Measurements from ENCODE around the gene EPS8L2.

Gene EPS8L2

DNA sequence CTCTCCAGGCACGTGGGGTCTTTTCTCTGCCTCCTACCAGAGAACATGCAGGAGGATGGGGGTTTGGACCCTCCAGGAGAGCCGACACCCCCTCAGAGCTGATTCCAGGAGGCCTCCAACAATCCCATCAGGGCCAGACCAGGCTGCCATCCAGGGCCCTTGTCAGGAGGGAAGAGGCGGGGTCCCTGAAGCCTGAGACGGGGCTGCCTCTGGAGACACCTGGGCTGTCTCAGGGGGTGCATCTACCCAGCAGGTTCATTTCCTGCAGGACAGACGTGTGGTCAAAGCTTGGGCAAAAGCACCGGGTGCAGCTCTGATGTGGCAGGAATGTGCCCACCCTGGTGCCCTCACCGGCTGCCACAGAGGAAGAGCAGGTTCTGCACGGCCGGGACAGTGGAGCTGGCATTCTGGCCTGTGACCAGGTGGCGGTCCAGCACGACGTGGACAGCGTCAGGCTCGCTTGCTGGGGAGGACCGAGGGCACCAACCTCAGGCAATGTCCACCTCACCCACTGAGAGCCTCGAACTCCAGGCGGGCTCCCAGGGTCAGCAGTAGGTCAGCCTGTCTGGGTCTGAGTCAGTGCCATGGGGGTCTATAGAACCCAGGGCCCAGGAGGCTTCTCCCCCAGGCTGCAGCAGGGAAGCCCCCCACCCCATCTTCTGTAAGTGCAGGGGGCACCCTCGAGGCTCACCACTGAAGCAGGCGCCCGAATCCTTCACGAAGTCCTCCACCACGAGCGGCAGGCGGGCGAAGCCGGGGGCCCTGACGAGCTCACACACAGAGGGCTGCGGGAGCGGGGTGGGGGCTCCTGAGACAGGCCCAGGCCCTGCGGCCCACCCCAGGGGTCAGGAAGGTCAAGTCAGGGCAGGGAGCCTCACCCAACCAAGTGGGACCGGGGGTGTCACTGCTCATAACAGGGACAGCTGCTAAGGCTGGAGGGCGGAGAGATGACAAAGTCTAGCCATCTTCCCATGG, 64.9 kb downstream of the EPS8L2 start:
- DNase-seq = no peak
- Histone ChIP-seq H3K4me3 (ENCODE audit: low read depth, low read length) (no peak overlapping the region), H3K27me3 (ENCODE audit: insufficient read depth, low read depth, severe bottlenecking) (no peaks in the 10 kb centered on the region), H3K9me3 (ENCODE audit: severe bottlenecking) (no peaks in the 10 kb centered on the region), H3K27ac (no peak overlapping the region), H3K36me3 (peaks cover 75% of the 10 kb centered on the region)
- TF ChIP-seq, protein P1, sequence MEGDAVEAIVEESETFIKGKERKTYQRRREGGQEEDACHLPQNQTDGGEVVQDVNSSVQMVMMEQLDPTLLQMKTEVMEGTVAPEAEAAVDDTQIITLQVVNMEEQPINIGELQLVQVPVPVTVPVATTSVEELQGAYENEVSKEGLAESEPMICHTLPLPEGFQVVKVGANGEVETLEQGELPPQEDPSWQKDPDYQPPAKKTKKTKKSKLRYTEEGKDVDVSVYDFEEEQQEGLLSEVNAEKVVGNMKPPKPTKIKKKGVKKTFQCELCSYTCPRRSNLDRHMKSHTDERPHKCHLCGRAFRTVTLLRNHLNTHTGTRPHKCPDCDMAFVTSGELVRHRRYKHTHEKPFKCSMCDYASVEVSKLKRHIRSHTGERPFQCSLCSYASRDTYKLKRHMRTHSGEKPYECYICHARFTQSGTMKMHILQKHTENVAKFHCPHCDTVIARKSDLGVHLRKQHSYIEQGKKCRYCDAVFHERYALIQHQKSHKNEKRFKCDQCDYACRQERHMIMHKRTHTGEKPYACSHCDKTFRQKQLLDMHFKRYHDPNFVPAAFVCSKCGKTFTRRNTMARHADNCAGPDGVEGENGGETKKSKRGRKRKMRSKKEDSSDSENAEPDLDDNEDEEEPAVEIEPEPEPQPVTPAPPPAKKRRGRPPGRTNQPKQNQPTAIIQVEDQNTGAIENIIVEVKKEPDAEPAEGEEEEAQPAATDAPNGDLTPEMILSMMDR (IDR thresholded peaks at IDR 0.05; ENCODE audit: low read depth, low read length) = no peak

DNA sequence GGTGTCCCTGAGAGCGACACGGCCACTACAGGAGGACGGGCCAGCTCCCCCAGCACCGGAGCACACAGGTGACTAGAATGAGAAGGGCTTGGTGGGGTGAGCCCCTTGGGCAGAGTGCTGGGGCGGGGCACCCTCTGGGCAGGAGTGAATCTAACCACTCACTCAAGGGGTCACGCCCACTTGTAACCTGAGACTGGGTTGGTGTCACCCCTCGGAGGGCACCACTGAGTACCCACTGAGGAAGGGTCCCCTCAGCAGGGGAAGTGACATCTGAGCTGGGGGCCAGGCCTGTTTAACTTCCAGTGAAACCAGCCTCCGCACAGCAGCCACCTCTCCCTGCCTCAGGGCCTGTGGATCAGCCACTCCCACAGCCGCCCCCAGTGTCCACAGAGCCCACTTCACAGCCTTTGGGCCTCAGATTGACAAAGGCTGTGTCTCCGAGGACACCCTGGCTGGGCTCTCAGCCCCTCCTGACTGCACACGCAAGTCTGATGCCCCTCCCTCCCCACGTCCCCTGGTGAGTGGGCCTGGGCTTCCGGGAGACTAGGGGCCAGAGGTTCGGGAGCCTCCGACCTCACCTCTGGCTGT, 65.7 kb downstream of the EPS8L2 start:
- no peak for DNase-seq
- no peaks in the 10 kb centered on the region for H3K27me3 ChIP-seq (ENCODE audit: insufficient read depth, low read depth, severe bottlenecking)
- peaks cover 67% of the 10 kb centered on the region for H3K36me3 ChIP-seq
- H3K9me3 ChIP-seq (ENCODE audit: severe bottlenecking) = no peaks in the 10 kb centered on the region
- H3K27ac ChIP-seq = no peak overlapping the region
- TF ChIP-seq, protein P1 (IDR thresholded peaks at IDR 0.05; ENCODE audit: low read depth, low read length) = no peak
- H3K4me3 ChIP-seq (ENCODE audit: low read depth, low read length) = no peak overlapping the region

DNA sequence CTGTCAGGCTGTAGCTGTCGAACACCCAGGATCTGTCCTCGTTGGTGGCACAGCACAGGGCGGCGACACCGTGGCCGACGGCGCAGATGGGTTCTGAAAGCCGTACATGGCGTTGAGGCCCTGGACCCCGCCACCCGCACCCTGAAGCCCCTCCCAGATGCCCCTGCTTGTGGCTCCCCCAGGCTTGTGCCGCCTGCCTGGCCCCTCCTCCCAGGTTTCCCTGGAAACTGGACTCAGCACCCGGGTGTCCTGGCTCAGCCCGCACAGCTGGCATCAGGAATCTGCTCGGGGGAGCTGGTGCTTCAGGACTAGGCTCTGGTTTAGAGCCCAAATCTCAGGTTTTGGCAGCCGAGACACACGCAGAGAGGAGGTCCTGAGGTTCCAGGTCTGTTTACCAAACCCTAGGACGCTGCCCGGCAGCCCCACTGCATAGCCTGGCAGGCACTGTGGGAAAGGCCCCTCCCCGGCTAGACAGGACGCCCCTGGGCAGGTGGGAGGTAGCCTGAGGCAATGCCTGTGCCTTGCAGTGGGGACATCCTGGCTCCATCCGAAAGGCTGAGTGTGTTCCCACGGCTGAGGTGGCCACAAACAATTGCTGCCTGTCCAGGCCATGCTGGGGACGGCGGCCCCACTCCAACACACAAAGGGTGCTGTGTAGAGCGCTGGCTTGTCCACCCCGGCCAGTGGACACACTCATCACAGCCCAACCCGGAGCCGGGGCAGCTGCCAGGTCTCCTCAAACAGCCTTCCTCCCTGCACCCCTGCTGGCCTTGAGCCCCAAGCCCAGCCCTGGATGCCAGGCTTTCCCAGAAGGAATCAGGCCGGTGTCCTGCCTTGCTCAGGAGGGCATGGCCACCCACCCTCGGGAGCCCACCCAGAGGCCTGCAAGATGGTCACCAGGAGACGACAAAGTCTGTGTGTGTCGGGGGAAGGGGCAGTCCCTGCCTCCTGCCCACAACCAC, 66.7 kb downstream of the EPS8L2 start:
- H3K36me3 ChIP-seq = peaks cover 58% of the 10 kb centered on the region
- no peaks in the 10 kb centered on the region for H3K9me3 ChIP-seq (ENCODE audit: severe bottlenecking)
- DNase-seq = no peak
- no peak overlapping the region for H3K4me3 ChIP-seq (ENCODE audit: low read depth, low read length)
- H3K27ac ChIP-seq = no peak overlapping the region
- no peaks in the 10 kb centered on the region for H3K27me3 ChIP-seq (ENCODE audit: insufficient read depth, low read depth, severe bottlenecking)
- TF ChIP-seq, protein P1 (IDR thresholded peaks at IDR 0.05; ENCODE audit: low read depth, low read length) = no peak

DNA sequence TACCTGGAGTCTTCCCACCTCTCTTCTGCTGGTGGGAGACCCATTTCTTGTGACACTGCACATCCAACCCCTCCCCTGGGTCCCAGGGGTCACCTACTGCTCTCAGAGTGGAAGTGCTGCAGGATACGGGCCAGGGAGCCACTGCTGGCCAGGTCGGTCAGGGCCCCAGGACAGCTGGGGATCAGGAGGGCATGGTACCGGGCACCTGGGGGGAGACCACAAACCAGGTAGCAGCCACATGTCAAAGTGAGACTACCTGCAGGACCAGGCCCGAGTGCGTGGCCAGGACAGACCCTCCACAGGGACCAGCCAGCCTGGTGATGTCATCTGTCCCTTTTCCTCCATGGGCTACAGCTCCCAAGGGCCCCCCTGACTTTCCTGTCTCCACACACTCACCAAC, 67.4 kb downstream of the EPS8L2 start:
- TF ChIP-seq, protein P1 (IDR thresholded peaks at IDR 0.05; ENCODE audit: low read depth, low read length) = no peak
- H3K27me3 ChIP-seq (ENCODE audit: insufficient read depth, low read depth, severe bottlenecking) = no peaks in the 10 kb centered on the region
- H3K4me3 ChIP-seq (ENCODE audit: low read depth, low read length) = no peak overlapping the region
- no peak overlapping the region for H3K27ac ChIP-seq
- H3K36me3 ChIP-seq = peaks cover 54% of the 10 kb centered on the region
- no peaks in the 10 kb centered on the region for H3K9me3 ChIP-seq (ENCODE audit: severe bottlenecking)
- DNase-seq = no peak

DNA sequence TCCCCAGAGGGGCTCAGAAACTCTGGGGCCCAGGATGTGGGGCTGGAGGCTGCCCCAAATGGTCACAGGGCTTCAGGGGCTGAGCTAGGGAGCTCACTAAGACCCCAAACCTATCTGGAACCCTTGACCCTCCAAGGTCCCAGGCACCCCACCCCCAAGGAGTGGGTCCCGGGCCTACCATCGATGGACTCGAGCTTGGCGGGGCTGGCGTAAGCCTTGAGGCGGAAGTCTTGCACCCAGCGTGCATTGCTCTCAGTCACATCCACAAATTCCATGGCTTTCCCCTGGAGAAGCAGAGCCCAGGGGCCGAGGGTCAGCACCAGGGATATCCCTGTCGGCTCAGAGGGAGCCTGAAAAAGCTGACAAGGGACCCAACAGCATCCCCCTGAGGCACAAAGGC, 67.8 kb downstream of the EPS8L2 start:
- H3K36me3 ChIP-seq = peaks cover 51% of the 10 kb centered on the region
- H3K27me3 ChIP-seq (ENCODE audit: insufficient read depth, low read depth, severe bottlenecking) = no peaks in the 10 kb centered on the region
- H3K9me3 ChIP-seq (ENCODE audit: severe bottlenecking) = no peaks in the 10 kb centered on the region
- no peak overlapping the region for H3K27ac ChIP-seq
- no peak for DNase-seq
- H3K4me3 ChIP-seq (ENCODE audit: low read depth, low read length) = no peak overlapping the region
- TF ChIP-seq, protein P1 (IDR thresholded peaks at IDR 0.05; ENCODE audit: low read depth, low read length) = no peak

Data from WERI-Rb-1 (cell line).